IPS-18c (cell line): ENCODE measurements around the gene SERPINB12.

Source experiments
- H3K4me3 ChIP-seq: 2 replicates; pipeline ENCODE4 v1.7.0; 2013; ENCODE audit warnings: low read depth, mild to moderate bottlenecking, low read length, moderate library complexity; ENCODE audit not compliant: insufficient read depth
- H3K9me3 ChIP-seq: one replicate; pipeline ENCODE4 v1.6.1; 2013; ENCODE audit warnings: mild to moderate bottlenecking, low read length, moderate library complexity; ENCODE audit not compliant: control insufficient read depth, insufficient read depth

The SERPINB12 gene

DNA sequence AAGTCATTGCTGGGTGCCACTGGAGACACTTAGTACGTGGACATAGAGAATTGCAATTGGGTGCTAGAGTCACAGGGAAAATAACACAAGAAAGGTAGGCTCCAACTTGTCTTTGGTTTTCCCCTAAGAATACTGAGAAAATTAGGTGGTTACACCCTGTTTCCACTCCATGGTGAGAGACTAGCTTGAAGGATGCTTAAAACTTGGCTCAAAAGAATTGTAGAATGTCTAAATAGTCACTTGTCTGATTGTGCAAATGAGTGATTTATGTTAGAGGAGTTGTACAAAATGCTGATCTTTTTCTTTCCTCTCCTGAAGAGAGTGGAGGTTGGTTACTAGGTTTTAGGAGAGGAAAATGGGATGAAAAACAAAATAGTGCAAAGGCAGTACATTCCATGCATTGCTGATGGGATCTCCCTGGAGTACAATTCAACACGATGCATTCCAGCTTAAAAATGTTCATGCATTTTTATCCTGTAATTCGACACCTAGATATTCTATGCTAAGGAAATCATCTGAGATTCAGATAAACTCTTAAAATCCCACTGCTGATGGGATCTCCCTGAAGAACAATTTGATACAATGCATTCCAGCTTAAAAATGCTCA lies 2.2 kb upstream of the SERPINB12 start:
- Histone ChIP-seq H3K4me3 (no peak overlapping the region), H3K9me3 (no peaks in the 10 kb centered on the region)

DNA sequence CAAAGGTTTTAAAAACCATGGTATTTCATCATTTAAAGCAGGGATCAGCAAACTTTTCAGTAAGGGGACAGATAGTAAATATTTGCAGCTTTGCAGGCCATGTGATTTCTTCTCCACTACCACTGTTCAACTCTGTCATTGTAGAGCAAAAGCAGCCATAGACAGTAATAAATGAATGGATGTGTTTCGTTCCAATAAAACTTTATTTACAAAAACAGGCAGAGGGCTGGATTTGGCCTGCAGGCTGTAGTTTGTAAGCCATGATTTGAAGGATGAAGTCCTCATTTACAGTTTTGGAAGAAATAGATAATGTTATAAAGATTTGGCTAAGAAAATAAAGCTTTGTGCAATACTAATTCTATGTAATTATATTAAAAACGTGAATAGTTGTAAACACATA lies 1.8 kb downstream of the SERPINB12 start:
- no peaks in the 10 kb centered on the region for H3K9me3 ChIP-seq
- H3K4me3 ChIP-seq = no peak overlapping the region

DNA sequence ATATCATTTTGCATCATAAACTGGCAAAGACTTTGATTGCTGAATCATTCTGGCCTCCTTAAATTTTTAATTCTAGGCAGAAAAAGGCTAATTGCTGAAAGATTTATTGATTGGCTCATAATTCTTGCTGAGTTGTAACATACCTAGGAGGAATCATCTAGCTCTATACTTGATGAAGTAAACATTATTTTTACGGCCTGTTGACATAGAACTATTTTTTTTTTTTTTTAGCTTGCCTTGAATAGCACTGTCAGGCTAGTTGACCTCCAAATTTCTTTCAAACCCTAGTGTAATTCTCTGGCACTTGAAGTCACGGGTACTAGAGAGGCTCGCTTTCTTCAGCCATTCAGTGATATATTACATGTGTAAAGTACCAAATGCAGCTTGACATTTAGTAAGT lies 2.8 kb downstream of the SERPINB12 start:
- no peak overlapping the region for H3K4me3 ChIP-seq
- H3K9me3 ChIP-seq = no peaks in the 10 kb centered on the region

DNA sequence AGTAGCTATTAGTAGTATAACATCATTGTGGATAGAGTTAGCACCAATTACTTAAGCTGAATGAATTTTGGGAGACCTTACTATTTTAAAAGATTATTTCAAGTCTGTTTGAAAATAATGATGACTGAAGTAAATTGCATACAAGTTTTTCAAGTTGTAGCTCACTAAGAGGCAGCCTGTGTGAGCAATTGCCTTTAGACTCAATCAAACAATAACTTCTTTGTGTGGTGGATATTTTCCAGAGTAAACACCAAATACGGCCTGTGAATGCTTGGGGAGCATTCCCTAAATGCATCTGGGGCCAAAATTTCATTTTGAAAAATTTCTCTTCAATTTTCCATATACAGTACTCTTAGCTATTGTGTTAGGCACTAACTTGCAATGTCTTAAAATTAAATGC lies 7.9 kb downstream of the SERPINB12 start:
- H3K9me3 ChIP-seq = no peaks in the 10 kb centered on the region
- no peak overlapping the region for H3K4me3 ChIP-seq

DNA sequence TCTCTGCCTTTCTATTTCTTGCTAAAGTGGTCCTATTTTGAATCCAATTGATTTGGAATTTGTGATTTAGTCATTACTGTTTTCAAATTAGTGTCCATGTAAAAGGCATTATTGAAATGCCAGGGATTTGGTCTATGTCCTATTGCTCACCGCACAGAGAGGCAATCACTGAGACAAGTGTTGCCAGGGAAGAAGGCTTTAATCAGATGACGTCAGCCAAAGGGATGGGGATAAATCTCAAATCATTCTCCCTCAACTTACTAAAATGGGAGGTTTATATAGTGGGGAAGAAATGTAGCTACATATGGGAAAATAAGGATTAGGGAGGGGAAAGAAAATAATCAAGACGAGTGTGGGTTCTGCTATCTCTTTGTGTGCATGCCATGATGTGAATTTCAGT lies 9.6 kb downstream of the SERPINB12 start:
- Histone ChIP-seq H3K4me3 (no peak overlapping the region), H3K9me3 (no peaks in the 10 kb centered on the region)

DNA sequence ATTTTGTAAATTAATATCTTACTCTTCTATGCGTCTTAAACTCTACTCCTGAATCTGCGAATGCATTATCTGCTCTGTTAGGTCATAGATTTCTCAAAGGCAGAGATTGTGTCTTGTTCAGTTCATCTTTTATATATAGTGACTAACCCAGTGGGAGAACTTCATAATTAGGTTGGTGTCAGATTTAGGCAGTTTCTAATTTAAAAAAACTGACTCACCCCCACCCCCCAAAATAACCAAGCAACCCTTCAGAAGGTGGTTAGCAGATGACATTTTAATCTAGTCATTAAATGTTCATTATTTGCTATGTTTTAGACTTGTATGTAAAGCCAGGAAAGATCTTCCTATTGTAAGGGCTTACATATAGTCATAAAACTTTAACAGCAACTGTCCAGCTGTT lies 10.4 kb downstream of the SERPINB12 start:
- no peaks in the 10 kb centered on the region for H3K9me3 ChIP-seq
- H3K4me3 ChIP-seq = no peak overlapping the region

DNA sequence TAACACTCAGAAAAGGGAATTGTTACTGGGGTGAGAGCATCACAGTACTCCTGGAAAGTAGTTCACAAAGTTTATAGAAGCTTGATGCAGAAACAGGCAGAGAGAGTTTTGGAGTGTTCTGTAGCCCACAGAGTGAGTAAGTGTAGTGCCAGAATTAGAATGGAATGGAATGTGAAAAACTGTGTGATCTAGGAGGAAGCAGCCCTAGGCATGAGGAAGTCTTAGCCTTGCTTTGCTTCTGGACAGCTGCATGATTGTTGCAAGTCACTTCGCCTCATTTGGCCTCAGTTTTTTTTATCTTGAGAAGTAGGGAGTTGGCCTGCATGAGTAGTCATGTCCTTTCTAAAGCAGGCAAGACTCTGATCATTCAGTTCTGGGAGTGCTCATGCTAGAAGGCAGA lies 10.9 kb downstream of the SERPINB12 start:
- H3K4me3 ChIP-seq = no peak overlapping the region
- H3K9me3 ChIP-seq = no peaks in the 10 kb centered on the region

DNA sequence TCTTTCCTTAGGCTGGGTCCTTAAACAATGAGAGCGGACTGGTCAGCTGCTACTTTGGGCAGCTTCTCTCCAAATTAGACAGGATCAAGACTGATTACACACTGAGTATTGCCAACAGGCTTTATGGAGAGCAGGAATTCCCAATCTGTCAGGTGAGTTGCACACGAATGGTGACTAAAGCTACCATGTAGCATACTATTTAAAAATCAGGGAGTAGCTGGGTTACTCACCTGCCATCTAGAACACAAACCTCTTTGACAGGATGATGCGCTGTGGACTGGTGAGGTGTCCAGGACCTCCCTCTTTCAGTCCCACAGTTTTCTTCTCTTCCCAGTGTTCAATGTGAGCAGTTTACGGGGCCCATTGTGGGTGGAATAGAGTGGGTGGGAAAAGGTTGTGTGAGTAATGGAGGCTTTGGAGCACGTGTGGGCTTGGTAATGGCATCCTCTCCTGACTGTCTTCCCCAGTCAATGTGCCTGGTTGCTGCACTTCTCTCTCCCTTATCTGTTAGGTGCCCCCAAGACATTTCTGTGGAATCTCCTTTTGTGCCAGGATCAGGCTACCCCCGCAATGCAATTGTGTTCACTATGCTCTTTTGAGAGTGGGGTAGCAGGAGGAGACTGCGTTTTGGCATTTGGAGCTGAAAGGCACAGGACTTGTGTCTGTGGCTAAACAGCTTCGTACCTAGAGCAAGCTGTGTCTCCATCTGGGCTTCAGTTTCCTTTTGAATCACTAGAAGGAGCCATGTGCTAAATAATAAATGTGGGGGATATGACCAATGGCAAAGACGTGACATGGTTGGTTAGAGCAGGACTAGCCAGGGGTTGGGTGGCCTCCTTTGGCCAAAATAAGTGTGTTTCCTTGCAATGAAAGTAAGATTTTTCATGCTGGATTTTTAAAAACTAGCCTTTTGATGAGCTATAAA lies 17.7 kb downstream of the SERPINB12 start:
- Histone ChIP-seq H3K9me3 (peaks cover 2% of the 10 kb centered on the region), H3K4me3 (no peak overlapping the region)

DNA sequence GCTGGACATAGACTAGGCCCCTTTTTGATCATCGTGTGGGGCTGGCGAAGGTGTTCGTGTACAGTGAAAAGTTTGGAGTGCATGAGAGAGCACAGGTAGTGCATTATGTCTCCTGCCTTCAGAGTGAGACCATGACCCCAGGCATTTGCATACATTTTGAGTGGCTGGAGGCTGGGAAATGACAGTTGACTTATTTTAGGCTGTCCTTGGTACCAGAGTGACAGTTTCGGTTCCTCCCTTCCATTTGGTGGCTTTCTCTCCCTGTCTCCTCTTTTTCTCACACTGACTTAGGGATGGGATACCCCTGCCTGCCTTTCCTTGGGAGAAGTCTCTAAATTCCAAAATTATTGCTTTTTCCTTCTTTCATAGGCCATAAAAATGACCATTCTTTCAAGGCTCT lies 20.1 kb downstream of the SERPINB12 start:
- H3K4me3 ChIP-seq = no peak overlapping the region
- H3K9me3 ChIP-seq = peaks cover 2% of the 10 kb centered on the region

DNA sequence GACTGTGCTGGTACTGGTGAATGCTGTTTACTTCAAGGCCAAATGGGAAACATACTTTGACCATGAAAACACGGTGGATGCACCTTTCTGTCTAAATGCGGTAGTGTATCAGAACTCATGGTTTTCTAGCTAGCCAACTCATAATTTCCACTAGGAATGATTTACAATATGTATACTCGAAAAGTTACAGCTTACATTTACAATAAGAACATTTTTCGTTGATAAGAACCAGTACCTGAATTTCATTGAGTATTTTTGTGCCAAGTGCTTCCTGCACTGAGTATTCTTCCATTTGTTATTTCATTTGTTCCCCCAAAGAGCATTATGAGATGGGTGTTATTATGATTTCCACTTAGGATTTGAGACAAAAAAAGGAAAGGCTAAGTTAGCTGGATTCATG lies 21.9 kb downstream of the SERPINB12 start:
- H3K9me3 ChIP-seq = peaks cover 2% of the 10 kb centered on the region
- H3K4me3 ChIP-seq = no peak overlapping the region

DNA sequence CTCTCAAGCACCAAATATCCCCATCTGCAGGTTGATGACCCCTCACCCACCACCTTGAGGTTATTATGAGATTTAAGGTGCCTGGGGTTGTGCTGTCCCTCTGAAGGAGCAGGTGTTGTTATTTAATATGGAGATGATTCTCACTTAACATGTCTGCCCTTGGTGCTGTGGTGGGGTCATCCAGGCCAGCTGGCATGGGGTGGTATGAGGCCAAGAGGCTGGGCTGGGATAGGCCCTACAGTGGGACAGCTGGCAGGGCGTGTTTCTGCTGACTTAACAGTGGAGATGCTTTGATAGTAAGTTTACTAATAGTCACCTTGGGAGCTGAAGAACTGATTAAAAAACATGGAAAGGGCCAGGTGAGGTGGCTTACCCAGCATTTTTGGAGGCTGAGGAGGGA lies 22.4 kb downstream of the SERPINB12 start:
- H3K4me3 ChIP-seq = no peak overlapping the region

DNA sequence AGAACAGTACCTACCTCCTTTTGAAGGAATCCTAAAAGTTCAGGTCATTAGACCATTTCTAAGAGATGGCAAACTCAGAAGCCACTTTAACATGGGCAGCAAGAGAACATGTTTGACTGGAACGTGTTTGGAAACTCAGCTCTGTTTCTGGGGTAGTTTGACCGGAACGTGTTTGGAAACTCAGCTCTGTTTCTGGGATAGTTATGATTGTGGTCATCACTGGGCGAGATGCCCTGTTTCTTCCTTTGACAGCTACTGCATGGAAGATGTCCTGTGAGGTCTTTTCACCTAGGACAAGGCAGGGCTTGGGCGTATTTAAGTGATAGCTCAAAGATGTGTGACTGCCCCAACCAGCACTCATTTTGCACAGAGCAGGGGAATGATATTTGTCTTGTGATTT lies 25.1 kb downstream of the SERPINB12 start:
- no peak overlapping the region for H3K4me3 ChIP-seq

More for the DNA sequence above, 22.4 kb downstream of the SERPINB12 start:
- no peaks in the 10 kb centered on the region for H3K9me3 ChIP-seq

DNA sequence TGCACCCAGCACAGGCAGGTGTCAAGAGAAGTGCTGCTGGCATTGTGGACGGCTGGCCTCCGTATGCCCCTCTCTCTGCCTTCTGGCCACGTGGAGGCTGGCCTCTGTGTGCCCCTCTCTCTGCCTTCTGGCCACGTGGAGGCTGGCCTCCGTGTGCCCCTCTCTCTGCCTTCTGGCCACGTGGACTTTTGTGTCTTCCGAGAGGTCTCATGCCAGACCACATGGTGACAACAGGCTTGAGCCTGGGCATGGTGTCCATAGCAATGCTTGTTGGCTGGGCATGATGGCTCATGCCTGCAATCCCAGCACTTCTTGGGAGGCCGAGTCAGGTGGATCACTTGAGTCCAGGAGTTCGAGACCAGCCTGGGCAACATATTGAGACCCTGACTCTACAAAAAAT lies 25.7 kb downstream of the SERPINB12 start:
- Histone ChIP-seq H3K4me3 (no peak overlapping the region), H3K9me3 (no peaks in the 10 kb centered on the region)

More for the DNA sequence above, 25.1 kb downstream of the SERPINB12 start:
- no peaks in the 10 kb centered on the region for H3K9me3 ChIP-seq

DNA sequence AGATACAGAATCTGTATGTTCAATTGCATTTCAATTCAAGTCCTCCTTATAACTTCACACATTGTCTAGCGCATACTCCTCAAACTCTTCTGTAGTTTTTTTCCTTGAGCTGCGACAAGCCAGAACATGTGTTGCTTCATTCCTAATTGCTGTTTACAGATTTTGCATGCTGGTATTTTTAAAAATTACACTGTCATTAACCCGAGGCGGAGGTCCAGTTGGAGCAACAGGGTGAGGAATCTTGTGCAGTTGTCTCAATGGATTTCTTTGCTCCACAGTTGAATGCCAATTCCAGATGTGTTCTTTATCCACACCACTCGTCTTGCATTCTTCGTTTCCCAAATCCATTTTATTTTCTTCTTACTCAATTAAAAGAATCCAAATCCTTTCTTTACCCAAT lies 28.6 kb downstream of the SERPINB12 start:
- Histone ChIP-seq H3K9me3 (no peaks in the 10 kb centered on the region), H3K4me3 (no peak overlapping the region)

DNA sequence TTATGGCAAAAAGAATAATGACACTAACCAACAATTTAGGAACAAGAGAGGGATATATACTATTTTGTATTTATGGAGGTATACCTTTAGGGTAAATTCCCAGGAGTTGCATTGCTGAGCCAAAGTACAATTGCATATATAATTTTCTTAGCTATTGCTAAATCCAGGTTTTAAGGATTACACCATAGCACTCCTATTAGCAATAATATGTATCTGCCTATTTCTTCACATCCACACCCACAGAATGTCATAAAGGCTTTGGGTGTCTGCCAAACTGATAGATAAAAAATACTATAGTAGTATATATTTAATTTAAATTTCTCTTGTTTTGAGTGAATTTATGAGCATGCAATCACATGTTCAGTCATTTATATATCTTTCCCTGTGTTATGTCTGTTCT lies 33.5 kb downstream of the SERPINB12 start:
- H3K9me3 ChIP-seq = no peaks in the 10 kb centered on the region
- no peak overlapping the region for H3K4me3 ChIP-seq

DNA sequence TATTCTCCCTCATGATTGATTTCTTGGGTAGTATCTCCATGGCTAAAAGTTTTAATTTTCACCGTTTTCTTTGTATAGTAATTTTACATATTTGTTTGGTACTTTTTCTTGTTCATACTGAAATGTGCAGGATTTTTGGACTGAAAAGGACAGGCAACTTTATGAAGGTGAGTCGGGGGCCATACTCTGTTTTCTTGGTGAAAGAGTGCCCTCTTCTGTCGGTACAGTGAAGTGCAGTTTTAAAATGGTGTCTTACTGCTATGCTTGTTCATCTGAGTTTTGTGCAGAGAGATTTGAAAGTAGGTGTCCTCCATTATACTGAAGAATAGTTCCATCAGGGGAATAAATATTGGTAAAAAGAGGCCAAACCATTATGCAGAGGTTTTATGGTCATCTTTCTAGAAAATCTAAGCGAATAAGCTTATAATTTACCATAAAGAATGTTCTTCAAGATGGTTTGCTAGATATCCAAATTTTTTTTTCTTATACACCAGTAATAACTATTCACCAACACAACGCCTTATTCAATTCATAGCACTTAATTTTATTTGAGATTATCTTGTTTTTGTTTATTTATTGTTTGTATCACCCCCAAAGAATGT lies 36.3 kb downstream of the SERPINB12 start:
- H3K9me3 ChIP-seq = no peaks in the 10 kb centered on the region
- no peak overlapping the region for H3K4me3 ChIP-seq

DNA sequence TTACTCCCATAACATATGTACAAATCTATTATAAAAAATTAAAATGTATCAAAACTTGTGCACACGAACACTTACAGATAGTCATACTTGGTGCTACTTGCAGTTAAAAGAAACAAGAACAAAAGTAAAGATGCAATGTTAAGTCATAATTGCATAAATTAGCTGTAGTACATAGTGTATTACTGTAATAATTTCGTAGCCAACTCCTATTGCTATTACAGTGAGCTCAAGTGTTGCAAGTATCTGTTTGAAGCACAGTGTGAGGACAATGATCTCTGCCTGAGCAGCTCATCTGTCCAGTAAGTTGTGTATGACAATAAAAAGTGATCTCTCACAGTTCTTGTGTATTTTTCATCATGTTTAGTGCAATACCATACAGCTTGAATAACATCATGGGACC lies 37.4 kb downstream of the SERPINB12 start:
- no peak overlapping the region for H3K4me3 ChIP-seq

DNA sequence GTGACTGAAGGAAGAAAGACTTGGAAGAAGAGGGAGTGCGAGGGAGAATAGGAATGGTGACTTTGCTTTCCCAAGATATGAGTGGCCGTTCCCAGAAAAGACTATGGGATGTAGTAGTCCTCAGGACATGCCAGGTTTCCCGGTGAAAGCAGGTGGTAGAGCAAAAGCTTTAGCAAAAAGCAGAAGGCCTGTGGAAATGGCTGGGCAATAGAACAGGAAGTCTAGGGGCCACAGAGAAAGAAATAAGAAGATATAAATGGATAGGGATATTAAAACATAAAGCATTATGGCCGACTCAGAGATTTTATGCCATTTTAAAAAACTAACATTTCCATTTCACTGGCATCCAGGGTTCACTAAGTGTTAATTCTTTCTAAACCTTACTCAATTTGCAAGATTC lies 43.8 kb downstream of the SERPINB12 start:
- H3K9me3 ChIP-seq = no peaks in the 10 kb centered on the region
- H3K4me3 ChIP-seq = no peak overlapping the region

More for the DNA sequence above, 37.4 kb downstream of the SERPINB12 start:
- H3K9me3 ChIP-seq = no peaks in the 10 kb centered on the region
